Occipital lobe (tissue), 2 donors: ENCODE measurements around the gene ATP10A. TPM values are rescaled to one million over a fixed set of nuclear protein-coding genes. Genes with fewer than 3 reads are reported as not detected.

Experiments
- DNase-seq: peaks from one replicate; lab custom pipeline; 2025; lab: John Stamatoyannopoulos, UW
- total RNA-seq: library from RNA; depleted of rRNA; stranded (reverse); fragments of >200 nt; gene quantifications from one replicate; pipeline ENCODE4 v1.2.3, GENCODE V29; 2014

ATP10A gene
- total RNA-seq, 1 donor from 2014 or later: 0.78 TPM

- no peak for DNase-seq
Measured at GRCh38 chr15:25701721-25702465, 161.2 kb downstream of the ATP10A start.

GRCh38 chr15:25700916-25701315 is 162.2 kb downstream of the ATP10A start:
- no peak for DNase-seq

DNA sequence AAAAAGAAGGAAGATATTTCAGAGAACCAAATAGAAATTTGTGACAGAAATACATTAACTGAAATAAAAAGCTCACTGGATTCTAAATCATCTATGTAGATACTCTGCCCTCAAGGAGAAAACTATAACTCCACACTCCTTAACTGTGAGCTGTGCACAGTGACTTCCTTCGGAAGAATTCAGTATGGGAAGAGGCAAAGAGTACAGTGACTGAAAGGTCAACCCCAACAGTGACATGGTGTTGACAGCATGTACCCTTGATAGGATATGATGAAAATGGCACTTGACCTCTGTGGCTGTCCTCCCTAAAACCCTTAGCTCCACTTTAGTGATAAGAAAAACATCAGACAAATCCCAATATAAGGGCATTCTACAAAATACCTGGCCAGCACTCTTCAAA is 165.5 kb downstream of the ATP10A start:
- DNase-seq: no peak

DNA sequence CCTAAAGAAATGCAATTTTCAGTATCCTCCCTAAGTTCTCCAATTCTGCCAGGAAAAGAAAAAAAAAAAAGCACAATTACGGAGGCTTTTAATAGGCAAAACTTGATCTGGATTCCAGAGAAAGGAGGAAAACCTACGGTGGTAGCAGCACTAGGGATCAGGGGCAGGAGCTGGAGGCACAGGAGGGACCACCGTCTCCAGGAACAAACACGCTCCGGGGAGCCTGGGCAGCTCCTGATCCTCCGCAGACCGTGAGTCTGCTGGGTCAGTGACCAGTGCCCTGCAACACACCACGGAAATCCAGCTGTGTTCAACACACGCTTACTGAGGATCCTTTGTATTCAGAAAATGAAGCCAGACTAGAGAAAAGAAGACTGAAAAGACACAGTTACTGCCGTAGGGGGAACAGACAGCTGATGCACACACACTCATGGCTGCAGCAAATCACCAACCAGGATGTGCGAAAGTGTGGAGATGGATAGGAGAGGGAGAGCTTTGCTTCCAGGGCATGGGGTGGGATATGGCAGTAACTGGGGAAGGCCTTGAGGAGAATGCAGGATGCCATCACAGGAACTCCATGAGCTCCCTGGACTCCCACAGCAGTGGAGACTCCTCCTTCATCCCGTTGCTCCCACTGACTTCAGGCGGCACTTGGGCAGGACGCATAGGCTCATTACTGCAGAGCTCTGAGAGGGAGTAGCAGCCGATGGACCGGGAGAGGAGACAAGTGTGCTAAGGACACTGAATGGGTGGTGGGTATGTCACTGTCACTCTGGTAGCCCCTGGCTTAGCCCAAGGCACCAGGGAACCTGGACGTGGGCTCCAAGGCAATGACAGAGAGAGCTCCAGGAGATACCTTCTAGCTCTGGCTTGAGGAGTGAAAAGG is 167.0 kb downstream of the ATP10A start:
- DNase-seq: no peak

DNA sequence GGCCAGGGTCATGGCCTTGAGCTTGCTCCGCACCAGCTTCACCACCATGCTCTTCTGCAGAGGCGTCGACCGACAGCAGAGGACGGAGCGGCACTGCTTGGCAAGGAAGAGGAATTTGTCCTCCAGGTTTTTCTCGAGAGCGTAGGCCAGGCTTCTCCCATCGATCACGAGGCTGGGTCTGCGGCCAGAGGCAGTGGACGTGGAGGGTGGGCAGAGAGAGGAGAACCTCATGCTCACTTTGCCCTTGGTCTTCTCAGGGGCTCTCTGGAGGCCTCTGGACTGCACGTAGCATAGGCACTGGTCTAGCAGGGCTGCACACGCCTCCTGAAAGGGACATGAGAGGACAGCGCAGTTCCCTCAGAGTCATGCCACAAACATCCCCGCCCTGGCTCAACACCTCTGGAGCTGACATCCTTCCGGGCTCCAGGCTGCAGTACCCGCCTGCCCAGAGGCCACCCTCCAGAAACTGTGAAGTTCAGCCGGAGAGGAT is 168.3 kb downstream of the ATP10A start:
- DNase-seq: no peak

DNA sequence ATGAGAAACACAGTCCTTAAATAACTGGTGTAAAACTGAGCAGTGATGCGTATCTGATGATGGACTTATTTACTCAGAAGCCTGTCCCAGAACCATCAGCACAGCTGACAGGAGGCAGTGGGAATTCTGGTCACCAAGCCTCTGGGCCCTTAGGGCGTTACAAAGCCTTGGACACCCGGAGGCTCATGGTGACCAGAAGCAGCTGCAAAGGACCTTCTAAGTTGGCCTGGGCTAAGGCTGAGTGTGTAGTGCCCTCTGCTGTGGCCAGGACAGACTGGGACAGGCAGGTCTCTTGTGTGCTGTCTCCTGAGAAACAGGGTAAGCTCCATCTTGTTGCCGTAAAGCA is 168.9 kb downstream of the ATP10A start:
- DNase-seq: no peak

- DNase-seq: no peak
Measured at GRCh38 chr15:25693321-25694238, 169.5 kb downstream of the ATP10A start.

GRCh38 chr15:25691544-25692430 is 171.3 kb downstream of the ATP10A start:
- DNase-seq: no peak

- peak; percentile 28 for DNase-seq
Measured at GRCh38 chr15:25690673-25691543, 172.2 kb downstream of the ATP10A start.

GRCh38 chr15:25689592-25689991 is 173.5 kb downstream of the ATP10A start:
- DNase-seq: no peak

DNA sequence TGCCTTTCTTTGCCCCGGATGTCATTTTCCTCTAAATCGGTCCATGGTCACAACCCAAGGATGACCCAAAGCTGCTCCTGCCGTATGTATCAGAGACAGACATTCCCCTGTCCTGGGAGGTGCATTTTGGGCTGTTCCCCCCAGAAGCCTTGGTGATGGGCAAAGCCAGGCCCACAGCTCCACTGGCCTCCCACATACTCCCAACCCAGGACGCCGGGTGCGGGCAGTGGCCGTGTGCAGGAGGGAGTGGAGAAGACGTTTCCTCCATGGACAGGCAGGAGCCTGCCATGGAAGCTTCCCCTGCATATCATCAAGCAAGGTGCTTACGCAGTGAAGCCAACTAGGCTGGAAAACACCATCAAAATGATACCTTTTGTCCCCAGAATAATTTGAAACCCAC is 175.0 kb downstream of the ATP10A start:
- DNase-seq: no peak

DNA sequence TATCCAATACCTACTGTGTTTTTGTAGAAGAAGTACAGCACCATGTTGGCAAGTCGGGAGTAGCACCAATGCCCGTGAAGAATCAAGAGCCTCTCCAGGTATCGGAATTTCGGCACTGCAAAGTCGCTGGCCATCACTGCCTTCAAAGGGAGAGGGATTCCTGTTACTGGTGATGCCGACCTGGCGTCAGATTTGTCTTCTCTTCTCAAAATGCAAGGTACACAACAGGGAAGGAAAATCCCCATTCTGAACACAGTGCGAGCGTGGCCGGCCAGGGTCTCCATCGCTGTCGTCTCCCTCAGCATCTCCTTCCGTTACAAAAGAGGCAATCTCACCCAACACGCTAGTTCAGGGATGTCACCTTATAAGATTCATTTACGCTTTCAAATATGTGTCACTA is 175.4 kb downstream of the ATP10A start:
- no peak for DNase-seq

GRCh38 chr15:25687276-25687675 is 175.9 kb downstream of the ATP10A start:
- DNase-seq: no peak

DNA sequence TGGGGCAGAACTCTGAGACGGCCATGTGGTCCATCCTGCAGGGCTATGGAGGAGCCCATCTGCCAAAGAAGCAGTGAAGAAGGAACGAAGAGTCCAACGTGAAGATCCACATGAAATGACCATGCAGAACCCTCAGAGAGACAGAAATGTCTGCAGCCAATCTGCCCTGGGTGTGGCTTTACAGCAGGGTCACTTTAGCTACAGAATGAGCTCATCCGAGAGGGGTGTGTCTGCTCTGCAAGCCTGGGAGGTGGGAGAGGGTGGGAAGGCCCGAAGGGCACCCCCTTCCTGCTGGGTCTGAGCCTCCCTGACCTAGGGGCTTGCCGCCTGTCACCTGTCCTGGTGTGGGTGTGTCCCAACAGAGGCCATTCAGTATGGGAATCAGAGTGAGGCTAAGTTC is 176.3 kb downstream of the ATP10A start:
- DNase-seq: no peak

DNA sequence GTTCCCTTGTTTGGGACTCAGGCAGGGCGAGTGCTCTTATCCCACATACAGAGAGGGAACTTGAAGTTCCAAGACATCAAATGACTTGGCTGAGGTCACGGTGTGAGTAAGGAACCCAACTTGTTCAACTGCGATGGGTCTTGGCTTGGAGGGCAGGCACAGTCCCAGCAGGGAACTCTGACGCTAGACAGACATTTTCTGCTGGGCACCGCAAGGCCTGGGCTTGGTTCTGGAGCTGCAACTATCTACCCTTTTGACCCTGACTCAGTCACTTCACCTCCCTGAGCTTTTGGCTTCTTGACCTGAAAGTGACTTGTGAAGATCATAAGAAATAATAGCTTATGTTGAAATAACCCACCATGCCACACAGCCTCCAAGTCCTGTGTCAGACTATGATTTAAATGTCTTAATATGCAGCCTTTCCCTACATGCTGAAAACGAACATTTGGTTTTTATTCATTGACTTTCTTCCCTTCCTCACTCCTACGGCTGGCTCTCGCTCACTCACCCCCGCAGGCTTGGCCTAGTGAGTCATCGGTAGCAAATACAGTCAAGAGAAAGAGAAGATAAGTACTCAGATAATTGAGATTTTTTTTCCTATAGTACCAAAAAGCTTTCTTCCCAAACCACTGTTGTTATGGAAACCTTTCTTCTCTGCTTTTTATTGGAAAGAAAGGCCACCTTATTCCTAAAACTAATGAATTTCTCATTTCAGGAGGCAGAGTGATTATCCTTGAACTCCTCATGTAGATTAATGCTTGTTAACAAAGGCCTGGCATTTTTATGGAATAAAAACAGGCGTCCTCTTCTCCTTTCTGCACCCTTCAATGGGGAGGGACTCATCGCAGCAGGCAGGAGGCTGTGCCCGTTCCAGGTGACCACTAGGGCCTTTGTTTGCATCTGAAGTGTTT is 178.4 kb downstream of the ATP10A start:
- DNase-seq: peak; percentile 69

GRCh38 chr15:25683911-25684310 is 179.2 kb downstream of the ATP10A start:
- no peak for DNase-seq

DNA sequence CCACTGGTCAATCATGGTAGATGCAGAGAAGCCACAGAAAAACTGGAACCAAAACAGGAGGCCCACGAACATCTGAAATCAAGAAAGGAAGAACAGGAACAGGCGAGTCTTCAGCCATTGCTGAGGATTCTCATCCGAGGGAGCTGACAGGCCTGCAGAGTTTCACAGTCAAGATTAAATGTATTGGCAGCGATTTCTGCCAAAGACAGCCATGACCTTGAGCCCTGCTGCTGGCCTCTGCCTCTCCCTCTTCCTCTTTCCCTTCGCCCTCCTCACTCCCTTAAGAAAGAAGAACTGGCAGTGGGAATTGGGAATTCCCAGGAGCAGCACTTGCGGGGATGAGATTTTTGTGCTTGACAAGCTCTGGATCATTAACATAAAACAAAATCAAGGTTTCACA is 179.7 kb downstream of the ATP10A start:
- no peak for DNase-seq

DNA sequence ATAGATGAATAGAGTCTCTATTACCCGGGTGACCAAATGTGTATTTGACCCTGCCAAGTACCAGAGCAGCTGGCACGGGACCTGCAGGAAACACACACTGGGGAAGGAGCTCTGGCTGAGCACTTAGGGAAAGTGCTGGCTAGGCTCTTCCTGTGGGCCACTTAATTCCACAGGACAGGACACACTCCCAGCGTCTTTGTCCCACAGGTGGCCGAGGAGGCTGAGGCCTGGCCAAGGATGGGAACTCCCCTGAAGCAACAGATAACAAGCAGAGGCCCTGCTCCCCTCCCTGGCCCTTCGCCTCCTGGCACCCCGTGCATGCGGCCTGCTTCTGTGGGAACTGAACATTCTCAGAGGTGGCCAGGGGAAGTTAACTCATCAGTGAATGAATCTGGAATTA is 180.8 kb downstream of the ATP10A start:
- no peak for DNase-seq

DNA sequence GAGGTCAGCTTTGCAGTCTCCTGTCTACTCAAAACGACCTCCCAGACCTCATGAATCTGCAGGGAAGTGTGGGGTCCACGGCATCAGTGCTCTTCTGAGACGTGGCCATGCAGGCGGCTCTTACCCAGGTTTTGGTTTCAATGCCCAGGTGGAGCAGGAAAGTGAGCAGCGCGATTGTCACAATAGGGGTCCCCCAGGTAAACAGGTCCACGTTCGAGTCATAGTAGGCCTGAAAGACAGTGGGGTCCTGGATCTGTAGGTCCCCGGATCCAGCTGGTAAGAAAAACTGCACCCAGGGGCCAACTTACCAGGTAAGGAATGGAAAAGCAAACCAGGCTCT is 182.5 kb downstream of the ATP10A start:
- DNase-seq: no peak
